DND-41 (cell line): ENCODE measurements around the gene DOCK4.

Source experiments
- ATAC-seq: fragments of 200-7000 bp; cut with Tn5 transposase; 3 replicates; pipeline ENCODE4 v1.9.1; 2021; ENCODE audit warnings: low read depth; ENCODE audit not compliant: insufficient read depth
- DNase-seq: peaks from one replicate; pipeline ENCODE4 v3.0.0-alpha.2; 2020
- H2AFZ ChIP-seq: 2 replicates; pipeline ENCODE4 v1.6.0; 2012; ENCODE audit warnings: low read depth, low read length
- H3K27ac ChIP-seq: 2 replicates; pipeline ENCODE4 v1.5.1; 2012; ENCODE audit warnings: low read length, inconsistent platforms
- H3K27me3 ChIP-seq: fragments of 200-600 bp; sonication (generic); 2 replicates; pipeline ENCODE4 v1.6.0; 2012; ENCODE audit warnings: low read length, mild to moderate bottlenecking, inconsistent platforms; ENCODE audit not compliant: insufficient read depth, poor library complexity
- H3K36me3 ChIP-seq: 2 replicates; pipeline ENCODE4 v1.5.1; 2012; ENCODE audit warnings: low read length, inconsistent platforms; ENCODE audit not compliant: insufficient read depth
- H3K4me1 ChIP-seq: 2 replicates; pipeline ENCODE4 v1.5.1; 2012; ENCODE audit warnings: mild to moderate bottlenecking, low read length; ENCODE audit not compliant: insufficient read depth
- H3K4me2 ChIP-seq: 2 replicates; pipeline ENCODE4 v1.6.0; 2012; ENCODE audit warnings: mild to moderate bottlenecking, moderate library complexity, low read length, inconsistent platforms; ENCODE audit not compliant: insufficient read depth
- H3K4me3 ChIP-seq, 2 experiments: fragments of 200-600 bp in 1 of 2; shearing (Covaris generic) in 1 of 2; 2 replicates each; pipeline ENCODE4 v1.5.1; 2012 to 2016; ENCODE audit warnings: inconsistent platforms in 2 of 2, low read length in 2 of 2, mild to moderate bottlenecking in 2 of 2, low read depth in 1 of 2, moderate library complexity in 1 of 2
- H3K79me2 ChIP-seq: 2 replicates; pipeline ENCODE4 v1.6.0; 2012; ENCODE audit warnings: low read length, inconsistent platforms; ENCODE audit not compliant: insufficient read depth
- H3K9ac ChIP-seq: 2 replicates; pipeline ENCODE4 v1.6.0; 2012; ENCODE audit warnings: low read depth, mild to moderate bottlenecking, inconsistent platforms, low read length, moderate library complexity
- H3K9me3 ChIP-seq: 2 replicates; pipeline ENCODE4 v1.5.1; 2012; ENCODE audit warnings: low read length, moderate library complexity, mild to moderate bottlenecking, inconsistent platforms; ENCODE audit not compliant: insufficient read depth, severe bottlenecking
- H4K20me1 ChIP-seq: 2 replicates; pipeline ENCODE4 v1.6.0; 2012; ENCODE audit warnings: low read length; ENCODE audit not compliant: insufficient read depth
- CTCF ChIP-seq: IDR thresholded peaks from 2 replicates; pipeline ENCODE4 v1.5.1; 2012; ENCODE audit warnings: borderline replicate concordance, low read length, moderate library complexity, mild to moderate bottlenecking; ENCODE audit not compliant: poor library complexity, severe bottlenecking; ENCODE audit errors: extremely low read depth
- EZH2 ChIP-seq: IDR thresholded peaks from 3 replicates; pipeline ENCODE4 v1.6.1; 2012; ENCODE audit warnings: borderline replicate concordance, low read depth, mild to moderate bottlenecking, moderate library complexity, low read length, inconsistent platforms; ENCODE audit not compliant: severe bottlenecking

Gene DOCK4

DNA sequence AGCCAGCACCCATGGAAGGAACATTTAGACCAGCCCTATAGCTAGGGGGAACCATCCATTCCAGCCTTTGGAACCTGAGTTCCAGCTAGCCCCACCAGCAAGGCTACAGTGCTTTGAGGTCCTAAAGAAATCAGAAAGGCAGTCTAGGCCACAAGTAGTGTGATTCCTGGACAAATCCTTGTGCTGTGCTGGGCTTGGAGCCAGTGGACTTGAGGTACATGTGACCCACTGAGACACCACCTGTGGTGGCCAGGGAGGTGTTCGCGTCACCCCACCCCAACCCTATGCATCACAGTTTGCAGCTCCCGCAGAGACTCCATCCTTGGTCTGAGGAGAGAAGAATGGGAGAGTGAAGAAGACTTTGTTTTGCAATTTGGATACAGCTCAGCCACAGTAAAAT is 32.1 kb upstream of the DOCK4 start:
- H2AFZ ChIP-seq, result no peak overlapping the region
- H4K20me1 ChIP-seq, result no peaks in the 10 kb centered on the region; the same call in 1 of the 2 replicates
- ATAC-seq, result no peak
- H3K4me2 ChIP-seq, result no peak overlapping the region
- H3K27me3 ChIP-seq, result no peaks in the 10 kb centered on the region
- no peak for DNase-seq
- H3K36me3 ChIP-seq, result no peaks in the 10 kb centered on the region
- peaks cover 2% of the 10 kb centered on the region for H3K9me3 ChIP-seq
- no peak overlapping the region for H3K27ac ChIP-seq
- H3K4me3 ChIP-seq, result no peak overlapping the region
- no peak overlapping the region for H3K9ac ChIP-seq
- peaks cover 25% of the 10 kb centered on the region for H3K79me2 ChIP-seq
- no peaks in the 10 kb centered on the region for H3K4me1 ChIP-seq
- TF ChIP-seq CTCF (no peak), EZH2 (no peak)

- H3K27ac ChIP-seq, result no peak overlapping the region
- DNase-seq (no peak), ATAC-seq (no peak)
- no peaks in the 10 kb centered on the region for H3K27me3 ChIP-seq
- peaks cover 36% of the 10 kb centered on the region for H3K79me2 ChIP-seq
- H3K9me3 ChIP-seq, result peaks cover 2% of the 10 kb centered on the region
- H3K4me1 ChIP-seq, result no peaks in the 10 kb centered on the region
- H4K20me1 ChIP-seq, result peaks cover 3% of the 10 kb centered on the region; the same call in 1 of the 2 replicates
- no peaks in the 10 kb centered on the region for H3K36me3 ChIP-seq
- no peak overlapping the region for H3K4me2 ChIP-seq
- H3K4me3 ChIP-seq, result no peak overlapping the region
- no peak overlapping the region for H2AFZ ChIP-seq
- H3K9ac ChIP-seq, result no peak overlapping the region
- TF ChIP-seq CTCF, result no peak
- TF ChIP-seq EZH2, result no peak
These were observed 30.4 kb upstream of the DOCK4 start for GRCh38 chr7:112236597-112236996.

- H3K27me3 ChIP-seq, result no peaks in the 10 kb centered on the region
- H3K79me2 ChIP-seq, result peaks cover 38% of the 10 kb centered on the region
- peaks cover 10% of the 10 kb centered on the region; the same call in 1 of the 2 replicates for H4K20me1 ChIP-seq
- no peak overlapping the region for H3K9ac ChIP-seq
- ATAC-seq, result no peak
- no peaks in the 10 kb centered on the region for H3K36me3 ChIP-seq
- H3K9me3 ChIP-seq, result peaks cover 2% of the 10 kb centered on the region
- H3K27ac ChIP-seq, result no peak overlapping the region
- H3K4me3 ChIP-seq, result no peak overlapping the region
- no peak overlapping the region for H3K4me2 ChIP-seq
- H2AFZ ChIP-seq, result no peak overlapping the region
- H3K4me1 ChIP-seq, result no peaks in the 10 kb centered on the region
- TF ChIP-seq CTCF (no peak), EZH2 (no peak)
- DNase-seq, result no peak
These were observed 27.9 kb upstream of the DOCK4 start for GRCh38 chr7:112234147-112234546.
